Fibroblast of lung (primary cell): ENCODE measurements around the gene TOM1. TPM values are rescaled to one million over a fixed set of nuclear protein-coding genes. Genes with fewer than 3 reads are reported as not detected.
"Not testable (repeated sequence)": the region's sequence is repeated elsewhere in the genome, so short reads cannot be mapped to it uniquely, and the experiment has no call there.

ENCODE experiments used
- DNase-seq, 2 donors: peaks; one replicate each; pipeline versions ENCODE4 v3.0.0 to v3.0.0-alpha.2; 2010; ENCODE audit warnings: low read depth in 2 of 2
- H2AFZ ChIP-seq: 2 replicates; pipeline ENCODE4 v1.5.1; 2012; ENCODE audit warnings: low read length, control low read depth, inconsistent platforms
- H3K27ac ChIP-seq: 2 replicates; pipeline ENCODE4 v1.5.1; 2011; ENCODE audit warnings: low read length, control low read depth; ENCODE audit not compliant: insufficient read depth
- H3K27me3 ChIP-seq: 2 replicates; pipeline ENCODE4 v1.5.1; 2011; ENCODE audit warnings: mild to moderate bottlenecking, low read length; ENCODE audit not compliant: control insufficient read depth, insufficient read depth
- H3K36me3 ChIP-seq: 2 replicates; pipeline ENCODE4 v1.5.1; 2011; ENCODE audit warnings: low read length; ENCODE audit not compliant: control insufficient read depth, insufficient read depth
- H3K4me1 ChIP-seq: 2 replicates; pipeline ENCODE4 v1.5.1; 2011; ENCODE audit warnings: low read length; ENCODE audit not compliant: control insufficient read depth, insufficient read depth; ENCODE audit errors: extremely low read depth
- H3K4me2 ChIP-seq: 2 replicates; pipeline ENCODE4 v1.5.1; 2011; ENCODE audit warnings: low read length, control low read depth; ENCODE audit not compliant: insufficient read depth; ENCODE audit errors: extremely low read depth
- H3K4me3 ChIP-seq, 4 experiments: fragments of 200-600 bp in 1 of 4; sonication (generic) in 1 of 4; replicated peaks in 1 of 4; 2 replicates each; pipeline ENCODE4 v1.5.1; 2011 to 2016; ENCODE audit warnings: low read length in 4 of 4, low read depth in 3 of 4, mild to moderate bottlenecking in 3 of 4, control low read depth in 2 of 4, inconsistent platforms in 1 of 4, mixed read lengths in 1 of 4; ENCODE audit not compliant: insufficient read depth in 1 of 4; ENCODE audit errors: control extremely low read depth in 1 of 4
- H3K79me2 ChIP-seq: 2 replicates; pipeline ENCODE4 v1.5.1; 2012; ENCODE audit warnings: mild to moderate bottlenecking, low read length, inconsistent platforms; ENCODE audit not compliant: control insufficient read depth, insufficient read depth
- H3K9ac ChIP-seq: 2 replicates; pipeline ENCODE4 v1.5.1; 2011; ENCODE audit warnings: mild to moderate bottlenecking, low read length, control low read depth; ENCODE audit not compliant: insufficient read depth
- H3K9me3 ChIP-seq: 2 replicates; pipeline ENCODE4 v1.5.1; 2012; ENCODE audit warnings: low read depth, low read length; ENCODE audit not compliant: control insufficient read depth, insufficient read depth
- H4K20me1 ChIP-seq: 2 replicates; pipeline ENCODE4 v1.5.1; 2011; ENCODE audit warnings: low read length; ENCODE audit not compliant: control insufficient read depth, insufficient read depth; ENCODE audit errors: extremely low read depth
- EZH2 ChIP-seq: IDR thresholded peaks from 2 replicates; pipeline ENCODE4 v1.5.1; 2012; ENCODE audit warnings: low read length, control low read depth, mild to moderate bottlenecking; ENCODE audit errors: missing control alignments
- polyA plus RNA-seq, 2 donors: library from polyadenylated mRNA; depleted of rRNA in 1 of 2; stranded (reverse) in 1 of 2; unstranded in 1 of 2; fragments of >200 nt; gene quantifications; 2 replicates each; pipeline ENCODE4 v1.2.1, GENCODE V29; 2011 to 2012; ENCODE audit warnings: missing spikeins in 1 of 2
- total RNA-seq: library from RNA; depleted of rRNA; stranded (reverse); fragments of >200 nt; gene quantifications from 2 replicates; pipeline ENCODE4 v1.2.1, GENCODE V29; 2014
- TF ChIP-seq, protein P1 (sequence below), 2 donors: IDR thresholded peaks in 1 of 2; conservative IDR thresholded peaks in 1 of 2; 1 replicate in 1 of 2; 2 replicates in 1 of 2; pipeline ENCODE4 v1.5.1; 2011 to 2012; ENCODE audit warnings: low read length in 2 of 2, control low read depth in 1 of 2, inconsistent platforms in 1 of 2, low read depth in 1 of 2, mild to moderate bottlenecking in 1 of 2

Gene TOM1
- total and polyA plus RNA-seq, 2 donors (not counting 1 experiment from before 2014, with no cell fraction given): 30.9 to 51.6 TPM

DNA sequence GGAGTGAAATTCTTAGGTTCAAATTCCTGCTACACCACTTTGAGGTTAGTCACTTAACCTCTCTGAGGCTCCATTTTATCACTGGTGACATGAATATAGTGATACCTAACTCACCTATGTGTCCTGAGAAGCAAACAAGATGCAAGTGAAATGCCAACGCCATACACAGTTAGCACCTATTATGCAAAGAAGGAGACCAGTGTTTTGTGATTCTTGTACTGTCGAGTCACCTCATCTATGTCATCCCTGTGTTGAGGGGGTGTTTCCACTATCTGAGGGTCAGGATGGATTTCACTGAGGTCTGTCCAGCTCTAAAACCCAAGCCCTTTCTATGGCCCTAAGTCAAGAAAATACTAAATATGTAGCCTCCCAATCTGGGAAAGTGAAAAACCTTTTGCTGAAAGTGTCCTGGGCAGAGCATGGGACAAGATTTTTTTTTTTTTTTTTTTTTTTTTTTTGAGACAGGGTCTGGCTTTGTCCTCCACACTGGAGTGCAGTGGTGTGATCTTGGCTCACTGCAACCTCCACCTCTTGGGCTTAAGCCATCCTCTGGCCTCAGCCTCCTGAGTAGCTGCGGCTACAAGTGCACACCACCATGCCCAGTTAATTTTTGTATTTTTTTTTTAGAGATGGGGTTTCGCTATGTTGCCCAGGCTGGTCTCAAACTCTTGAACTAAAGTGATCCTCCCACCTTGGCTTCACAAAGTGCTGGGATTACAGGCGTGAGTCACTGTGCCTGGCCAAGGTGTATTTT lies 95.3 kb downstream of the TOM1 start:
- H3K79me2 ChIP-seq: no peaks in the 10 kb centered on the region
- TF ChIP-seq, protein P1, sequence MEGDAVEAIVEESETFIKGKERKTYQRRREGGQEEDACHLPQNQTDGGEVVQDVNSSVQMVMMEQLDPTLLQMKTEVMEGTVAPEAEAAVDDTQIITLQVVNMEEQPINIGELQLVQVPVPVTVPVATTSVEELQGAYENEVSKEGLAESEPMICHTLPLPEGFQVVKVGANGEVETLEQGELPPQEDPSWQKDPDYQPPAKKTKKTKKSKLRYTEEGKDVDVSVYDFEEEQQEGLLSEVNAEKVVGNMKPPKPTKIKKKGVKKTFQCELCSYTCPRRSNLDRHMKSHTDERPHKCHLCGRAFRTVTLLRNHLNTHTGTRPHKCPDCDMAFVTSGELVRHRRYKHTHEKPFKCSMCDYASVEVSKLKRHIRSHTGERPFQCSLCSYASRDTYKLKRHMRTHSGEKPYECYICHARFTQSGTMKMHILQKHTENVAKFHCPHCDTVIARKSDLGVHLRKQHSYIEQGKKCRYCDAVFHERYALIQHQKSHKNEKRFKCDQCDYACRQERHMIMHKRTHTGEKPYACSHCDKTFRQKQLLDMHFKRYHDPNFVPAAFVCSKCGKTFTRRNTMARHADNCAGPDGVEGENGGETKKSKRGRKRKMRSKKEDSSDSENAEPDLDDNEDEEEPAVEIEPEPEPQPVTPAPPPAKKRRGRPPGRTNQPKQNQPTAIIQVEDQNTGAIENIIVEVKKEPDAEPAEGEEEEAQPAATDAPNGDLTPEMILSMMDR (conservative IDR thresholded peaks at IDR 0.05 in 1 of 2, IDR thresholded peaks at IDR 0.05 in 1 of 2; ENCODE audit: low read depth in 1 of 2, low read length in 2 of 2): no peak
- no peak for TF ChIP-seq EZH2
- no peaks in the 10 kb centered on the region for H3K9me3 ChIP-seq

DNA sequence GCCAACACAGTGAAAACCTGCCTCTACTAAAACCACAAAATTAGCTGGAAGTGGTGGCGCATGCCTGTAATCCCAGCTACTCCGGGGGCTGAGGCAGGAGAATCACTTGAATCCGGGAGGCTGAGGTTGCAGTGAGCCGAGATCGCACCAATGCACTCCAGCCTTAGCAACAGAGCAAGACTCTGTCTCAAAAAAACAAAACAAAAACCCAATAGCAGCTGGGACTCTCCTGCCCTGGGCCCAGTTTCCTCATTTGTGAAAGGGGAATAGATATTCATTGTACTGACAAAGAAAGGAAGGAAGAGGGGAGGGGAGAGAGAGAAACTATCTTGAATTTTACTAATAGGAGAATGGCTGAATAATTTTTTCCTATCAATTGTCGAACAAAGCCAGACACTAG lies 96.9 kb downstream of the TOM1 start:
- not testable (repeated sequence) for H3K9me3 ChIP-seq, H2AFZ ChIP-seq, H4K20me1 ChIP-seq, H3K4me3 ChIP-seq, H3K4me1 ChIP-seq, H3K27ac ChIP-seq, H3K27me3 ChIP-seq, H3K9ac ChIP-seq, H3K79me2 ChIP-seq, DNase-seq, H3K4me2 ChIP-seq
- peaks cover 12% of the 10 kb centered on the region for H3K36me3 ChIP-seq

More for the DNA sequence above, 95.3 kb downstream of the TOM1 start:
- no peak overlapping the region for H3K9ac ChIP-seq
- no peaks in the 10 kb centered on the region for H3K27me3 ChIP-seq
- no peak overlapping the region for H2AFZ ChIP-seq
- no peaks in the 10 kb centered on the region for H3K4me1 ChIP-seq
- H3K36me3 ChIP-seq: peaks cover 16% of the 10 kb centered on the region
- no peaks in the 10 kb centered on the region for H4K20me1 ChIP-seq
- DNase-seq: no peak
- H3K4me2 ChIP-seq: no peak overlapping the region
- no peak overlapping the region for H3K4me3 ChIP-seq
- H3K27ac ChIP-seq: no peak overlapping the region

DNA sequence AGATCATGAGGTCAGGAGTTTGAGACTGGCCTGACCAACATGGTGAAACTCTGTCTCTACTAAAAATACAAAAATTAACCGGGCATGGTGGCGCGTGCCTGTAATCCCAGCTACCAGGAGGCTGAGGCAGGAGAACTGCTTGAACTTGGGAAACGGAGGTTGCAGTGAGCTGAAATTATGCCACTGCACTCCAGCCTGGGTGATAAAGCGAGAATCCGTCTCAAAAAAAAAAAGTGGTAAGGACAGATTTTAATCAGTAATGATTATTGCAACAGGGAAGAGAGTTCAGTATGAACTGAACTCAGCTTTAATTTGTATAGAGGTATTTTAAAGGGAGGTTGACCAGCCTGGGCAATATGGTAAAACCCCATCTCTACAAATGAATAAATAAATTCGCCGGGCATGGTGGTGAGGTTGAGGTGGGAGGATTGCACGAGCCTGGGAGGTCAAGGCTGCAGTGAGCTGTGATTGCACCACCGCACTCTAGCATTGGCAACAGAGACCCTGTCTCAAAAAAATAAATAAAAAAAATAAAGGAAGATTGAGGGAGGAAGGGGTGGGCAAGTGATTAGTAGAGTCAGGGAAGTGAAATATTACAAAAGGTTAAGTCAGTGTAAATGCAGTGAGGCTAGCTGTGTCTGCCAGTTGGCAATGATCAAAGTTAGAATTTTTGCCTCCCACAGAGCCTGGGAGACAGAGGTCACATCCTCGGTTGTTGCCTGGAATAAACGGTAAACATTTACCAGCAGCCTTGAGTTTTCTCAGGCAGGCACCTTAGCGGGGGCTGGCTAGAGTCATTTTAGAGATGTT lies 97.6 kb downstream of the TOM1 start:
- H3K4me3 ChIP-seq: no peak overlapping the region
- H3K27ac ChIP-seq: no peak overlapping the region
- no peaks in the 10 kb centered on the region for H3K4me1 ChIP-seq
- H3K4me2 ChIP-seq: no peak overlapping the region
- peaks cover 10% of the 10 kb centered on the region for H3K79me2 ChIP-seq
- no peaks in the 10 kb centered on the region for H3K9me3 ChIP-seq
- H3K36me3 ChIP-seq: peaks cover 10% of the 10 kb centered on the region
- no peaks in the 10 kb centered on the region for H4K20me1 ChIP-seq
- no peak for TF ChIP-seq EZH2
- TF ChIP-seq, protein P1 (conservative IDR thresholded peaks at IDR 0.05 in 1 of 2, IDR thresholded peaks at IDR 0.05 in 1 of 2; ENCODE audit: low read depth in 1 of 2, low read length in 2 of 2): no peak
- no peak overlapping the region for H3K9ac ChIP-seq
- DNase-seq: peak; percentile 13 to 34
- H2AFZ ChIP-seq: no peak overlapping the region
- H3K27me3 ChIP-seq: no peaks in the 10 kb centered on the region

Other genes starting within 250 kb of the TOM1 start
- gene ISX, start 233.7 kb upstream of the TOM1 start, total RNA-seq: not detected in 2 replicates
- gene ISX, start 233.7 kb upstream of the TOM1 start, polyA plus RNA-seq: not detected in 2 replicates
- 14.9 and 17.3 TPM in 2 replicates for gene HMGXB4, start 42.4 kb upstream of the TOM1 start, total RNA-seq
- 31.2 and 35.0 TPM in 2 replicates for gene HMGXB4, start 42.4 kb upstream of the TOM1 start, polyA plus RNA-seq
- 137 and 243 TPM in 2 replicates for gene HMOX1, start 81.2 kb downstream of the TOM1 start, total RNA-seq
- gene HMOX1, start 81.2 kb downstream of the TOM1 start, polyA plus RNA-seq: 58.9 and 116 TPM in 2 replicates
- 7.2 and 13.4 TPM in 2 replicates for gene MCM5, start 100.2 kb downstream of the TOM1 start, total RNA-seq
- 21.7 and 73.4 TPM in 2 replicates for gene MCM5, start 100.2 kb downstream of the TOM1 start, polyA plus RNA-seq
- under 0.01 TPM in 2 replicates for gene RASD2, start 240.9 kb downstream of the TOM1 start, total RNA-seq
- gene RASD2, start 240.9 kb downstream of the TOM1 start, polyA plus RNA-seq: 0.01 TPM in 1 of 2 replicates, not detected in the other